Measurements from ENCODE around the gene PML. TPM values are rescaled to one million over a fixed set of nuclear protein-coding genes. Genes with fewer than 3 reads are reported as not detected.

The PML gene
- total RNA-seq, 1 experiment from 2014 or later, result 24.6 TPM

- no peaks in the 10 kb centered on the region; the same call in 1 of the 2 replicates for H3K79me2 ChIP-seq (ENCODE audit: insufficient read depth, low read length)
- H3K4me1 Mint-ChIP-seq, result peaks cover 15 to 26% of the 10 kb centered on the region in 2 experiments
- peaks cover 3% of the 10 kb centered on the region for H3K79me1 ChIP-seq (ENCODE audit: insufficient read depth, low read depth, low read length, poor library complexity, severe bottlenecking)
- no peak overlapping the region for H2AK5ac ChIP-seq (ENCODE audit: insufficient read length, low read length)
- H3K36me3 Mint-ChIP-seq (ENCODE audit: insufficient read depth in 1 of 3, low read depth in 3 of 3), result peaks cover 0 to 19% (median 13%) of the 10 kb centered on the region in 3 experiments; a peak in 6 of 7 replicates
- no peak overlapping the region for H3K9ac ChIP-seq (ENCODE audit: extremely low read depth, insufficient read length, low read length)
- no peak overlapping the region for H2BK12ac ChIP-seq (ENCODE audit: insufficient read length, low read depth, low read length)
- H3K27ac ChIP-seq (ENCODE audit: insufficient read length, low read depth, low read length), result no peak overlapping the region
- no peak for DNase-seq
- H3K4me2 ChIP-seq (ENCODE audit: insufficient read depth, insufficient read length, low read length), result no peak overlapping the region
- no peak overlapping the region for H3K27ac Mint-ChIP-seq
- WGBS (ENCODE audit: extremely low coverage, insufficient read length, low lambda C conversion rate), result no CpG with 5 or more reads among the region's 27 CpGs
- no peak for TF ChIP-seq CTCF (conservative IDR thresholded peaks at IDR 0.05)
- H4K8ac ChIP-seq (replicated peaks; ENCODE audit: insufficient read length, low read depth, low read length), result no peak overlapping the region
- H3K9me3 ChIP-seq (ENCODE audit: control insufficient read depth, low read depth, low read length), result no peaks in the 10 kb centered on the region
- no peak overlapping the region for H2AFZ ChIP-seq (ENCODE audit: low read length)
- no peak overlapping the region for H2BK120ac ChIP-seq (ENCODE audit: low read depth, low read length, poor library complexity, severe bottlenecking)
- no peak overlapping the region for H3K4me3 Mint-ChIP-seq
- peaks cover 8% of the 10 kb centered on the region for H3K23me2 ChIP-seq (ENCODE audit: insufficient read length, low read depth, low read length, poor library complexity, severe bottlenecking)
- H3K56ac ChIP-seq (ENCODE audit: insufficient read length, low read depth, low read length), result no peak overlapping the region
- H3K9me3 Mint-ChIP-seq, result no peaks in the 10 kb centered on the region; a peak in 1 of 5 replicates
- H3T11ph ChIP-seq (ENCODE audit: low read length), result no peak overlapping the region
- H3K4ac ChIP-seq (ENCODE audit: low read depth, low read length), result no peak overlapping the region
- no peak overlapping the region for H4K91ac ChIP-seq (ENCODE audit: insufficient read length, low read depth, low read length)
- H2BK15ac ChIP-seq (ENCODE audit: low read depth, low read length), result no peak overlapping the region
- peaks cover 9% of the 10 kb centered on the region for H3K27me3 Mint-ChIP-seq (ENCODE audit: low read depth)
- no peaks in the 10 kb centered on the region for H3K27me3 ChIP-seq (ENCODE audit: insufficient read depth, low read length)
- H4K5ac ChIP-seq (ENCODE audit: insufficient read length, low read depth, low read length), result no peak overlapping the region
- no peak overlapping the region for H3K18ac ChIP-seq (ENCODE audit: insufficient read length, low read depth, low read length)
- H4K20me1 ChIP-seq (ENCODE audit: control insufficient read depth, insufficient read depth, insufficient read length), result no peaks in the 10 kb centered on the region
- H3K4me1 ChIP-seq (ENCODE audit: insufficient read depth, low read length), result no peaks in the 10 kb centered on the region
- H3K14ac ChIP-seq (ENCODE audit: insufficient read depth, low read length), result no peak overlapping the region
- H2BK5ac ChIP-seq (ENCODE audit: insufficient read length, low read length), result no peak overlapping the region
- no peak overlapping the region for H2BK20ac ChIP-seq (ENCODE audit: low read depth, low read length, poor library complexity, severe bottlenecking)
- H3K23ac ChIP-seq (ENCODE audit: insufficient read length, low read depth, low read length), result no peak overlapping the region
These were observed 3.5 kb downstream of the PML start for GRCh38 chr15:73997986-73998385.

Measured in H9 (cell line).